Activated CD8-positive, alpha-beta memory T cell treated with anti-CD3 and anti-CD28 coated beads, Interleukin-2, amount 50 U/mL, for 1 hour (primary cell): Measurements from ENCODE around the gene ITM2C.

ENCODE experiments used
- DNase-seq: peaks from one replicate; pipeline ENCODE4 v3.0.0-alpha.2; 2020; ENCODE audit errors: extremely low read depth

Gene ITM2C

DNA sequence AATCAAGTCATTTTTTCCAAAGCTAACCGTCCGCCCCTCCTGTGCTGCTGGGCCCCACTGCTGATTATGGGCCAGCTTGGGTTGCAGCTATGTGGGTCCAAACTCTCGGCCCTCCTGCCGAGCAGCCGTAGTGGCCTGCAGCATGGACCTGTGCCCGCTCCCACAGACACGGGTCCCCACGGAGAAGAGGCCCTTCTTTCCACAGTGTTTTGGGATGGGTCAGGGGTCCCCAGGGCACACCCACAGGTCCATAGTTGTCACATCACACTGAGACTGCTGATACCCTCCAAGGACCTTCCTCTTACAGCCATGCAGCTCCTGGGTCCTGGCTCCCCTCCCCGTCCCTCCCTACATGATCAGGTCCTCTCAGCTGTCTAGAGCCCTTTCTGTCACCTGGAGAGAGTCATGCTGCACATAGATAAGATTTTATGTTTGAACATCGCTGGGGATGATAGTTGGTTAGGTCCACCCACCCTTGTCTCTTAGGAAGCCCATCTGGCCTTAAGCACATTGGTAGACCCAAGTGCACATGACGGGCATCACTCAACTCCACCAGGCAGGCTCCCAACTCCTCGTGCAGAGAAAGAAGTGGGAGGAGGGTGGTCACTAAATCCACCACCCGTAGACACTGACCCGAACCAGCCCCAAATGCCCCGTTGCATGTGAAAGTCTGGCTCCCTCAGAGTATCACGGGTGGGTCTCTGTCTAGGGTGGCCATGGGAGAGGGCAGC is 42.8 kb downstream of the ITM2C start:
- DNase-seq: no peak

- no peak for DNase-seq
These were observed 43.4 kb downstream of the ITM2C start for GRCh38 chr2:230908092-230908594.

GRCh38 chr2:230908595-230909191 is 44.0 kb downstream of the ITM2C start:
- DNase-seq: no peak

DNA sequence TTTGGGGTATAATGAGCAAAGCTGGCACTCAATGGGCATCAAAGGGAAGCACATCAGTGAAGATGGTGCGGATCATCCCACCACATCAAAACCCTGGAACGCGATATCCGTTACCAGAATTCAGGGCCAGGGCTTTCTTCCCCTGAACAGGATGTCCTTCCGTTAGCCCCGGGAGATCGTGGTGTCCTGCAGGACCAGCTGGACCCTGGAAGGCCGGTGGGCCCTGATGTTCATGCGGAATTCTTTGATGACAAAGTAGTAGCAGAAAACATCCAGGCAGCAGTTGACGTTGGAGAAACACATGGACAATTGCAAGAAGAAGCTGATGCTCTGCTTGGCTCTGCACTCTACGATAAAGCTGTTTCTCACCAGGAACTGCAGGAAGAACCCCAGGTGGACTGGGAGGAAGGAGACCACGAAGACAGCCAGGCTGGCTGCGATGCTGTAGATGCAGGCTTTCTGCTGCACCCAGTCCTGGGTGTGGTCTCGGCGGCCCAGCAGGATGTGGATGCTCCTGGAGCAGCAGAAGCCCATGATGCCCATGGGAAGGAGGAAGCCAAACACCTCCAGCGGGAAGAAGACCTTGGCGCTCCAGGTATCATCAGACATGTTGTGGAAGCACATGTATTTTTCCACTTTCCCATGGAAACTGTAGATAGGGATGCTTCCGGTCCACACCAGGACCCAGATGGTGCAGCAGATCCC is 45.3 kb downstream of the ITM2C start:
- DNase-seq: no peak

DNA sequence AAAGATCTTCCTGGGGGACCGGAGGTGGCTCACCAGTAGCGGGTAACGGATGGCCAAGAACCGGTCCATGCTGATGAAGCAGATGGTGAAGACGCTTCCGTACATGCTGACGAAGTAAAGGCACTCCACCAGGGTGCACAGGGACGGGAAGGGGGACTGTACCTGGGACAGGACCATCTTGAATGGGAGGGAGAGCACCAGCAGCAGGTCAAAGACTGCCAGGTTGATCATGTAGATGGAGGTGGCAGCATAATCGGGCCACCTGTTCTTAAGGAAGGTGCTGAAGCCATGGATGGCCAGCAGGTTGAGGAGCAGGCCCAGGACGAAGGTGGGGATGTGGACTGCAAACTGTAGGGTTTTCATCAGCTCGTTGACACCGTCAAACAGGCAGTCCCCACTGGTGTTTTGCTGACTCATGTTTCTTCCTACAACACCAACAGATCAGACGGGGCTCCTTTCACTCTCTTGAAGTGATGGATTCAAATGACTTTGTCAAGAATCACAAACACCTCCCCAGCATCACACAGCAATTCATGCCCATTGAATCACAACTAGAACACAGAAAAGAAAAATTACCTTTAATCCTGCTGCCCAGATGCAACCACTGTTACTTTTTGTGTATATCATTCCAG is 45.9 kb downstream of the ITM2C start:
- no peak for DNase-seq

DNA sequence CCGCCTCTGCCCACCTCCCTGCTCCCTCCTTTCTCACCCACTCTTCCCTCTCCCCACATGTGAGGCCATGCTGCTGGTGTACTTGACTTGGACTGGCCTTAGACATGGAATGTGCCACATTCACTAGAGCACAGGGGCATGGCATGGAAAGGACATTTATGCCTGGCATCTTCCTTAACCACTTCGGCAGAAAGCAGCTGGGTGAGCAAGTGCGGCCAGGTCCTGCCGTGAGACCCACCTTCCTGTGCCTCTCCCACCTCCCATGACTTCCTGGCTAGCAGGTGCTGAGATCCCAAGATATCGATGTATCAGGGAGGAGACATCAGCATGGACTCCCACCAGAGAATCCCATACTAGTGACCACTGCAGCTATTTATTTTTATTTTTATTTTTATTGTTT is 47.3 kb downstream of the ITM2C start:
- DNase-seq: no peak

DNA sequence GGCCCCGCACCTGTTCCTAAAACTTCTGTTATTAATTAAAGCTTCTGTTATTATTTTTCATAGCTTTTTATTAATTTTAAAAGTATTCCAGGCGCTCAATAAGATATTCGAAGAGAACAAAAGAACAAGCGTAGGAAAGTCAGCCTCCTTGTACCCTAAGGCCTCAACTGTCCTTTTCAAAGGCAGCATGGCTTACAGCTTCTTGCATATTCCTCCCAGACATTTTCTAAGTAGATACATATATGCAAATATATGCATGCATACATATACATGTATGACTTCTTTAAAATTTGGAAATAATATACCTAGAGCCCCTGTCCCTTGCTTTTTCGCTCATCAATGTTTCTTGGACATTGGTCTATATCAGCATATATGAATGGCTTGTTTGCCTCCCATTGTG is 48.0 kb downstream of the ITM2C start:
- DNase-seq: no peak

- DNase-seq: no peak
These were observed 48.8 kb downstream of the ITM2C start for GRCh38 chr2:230913406-230914143.

DNA sequence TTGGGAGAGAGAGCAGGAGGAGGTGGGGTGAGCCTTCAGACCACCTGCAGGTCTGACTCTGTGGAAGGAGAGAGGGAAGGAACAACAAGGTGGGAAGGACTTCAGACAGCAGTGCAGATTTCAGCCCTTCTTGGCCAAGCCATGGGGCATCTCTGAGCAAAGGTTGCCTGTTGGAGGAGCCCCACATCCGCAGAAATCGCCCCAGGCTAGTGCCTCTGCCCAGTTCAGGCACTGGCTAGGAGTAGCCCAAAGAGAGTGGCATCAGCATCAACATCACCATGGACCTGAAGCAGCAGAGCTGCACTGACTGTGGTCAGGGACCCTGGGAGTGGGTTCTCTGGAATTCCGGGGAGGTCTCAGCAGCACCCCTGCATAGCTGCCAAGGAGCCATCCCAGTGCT is 50.1 kb downstream of the ITM2C start:
- DNase-seq: no peak

DNA sequence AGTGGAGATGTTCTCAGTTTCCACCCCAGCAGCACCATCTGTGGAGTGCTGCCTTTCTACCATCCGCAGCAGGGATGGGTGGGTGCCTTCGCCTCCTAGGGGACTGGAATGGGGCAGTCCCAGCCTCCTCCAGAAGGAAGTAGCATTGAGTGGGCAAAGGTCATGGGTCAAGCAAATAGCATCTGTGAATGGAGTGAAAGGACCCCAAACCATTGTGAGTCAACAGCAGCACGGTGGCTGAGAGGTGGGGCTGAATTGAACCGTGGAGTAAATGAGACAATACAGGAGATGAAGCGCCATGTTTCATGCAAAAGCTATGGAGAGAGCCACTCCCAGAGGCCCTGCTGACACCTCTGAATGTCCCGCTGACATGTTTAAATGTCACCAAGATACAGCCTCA is 50.6 kb downstream of the ITM2C start:
- DNase-seq: no peak

DNA sequence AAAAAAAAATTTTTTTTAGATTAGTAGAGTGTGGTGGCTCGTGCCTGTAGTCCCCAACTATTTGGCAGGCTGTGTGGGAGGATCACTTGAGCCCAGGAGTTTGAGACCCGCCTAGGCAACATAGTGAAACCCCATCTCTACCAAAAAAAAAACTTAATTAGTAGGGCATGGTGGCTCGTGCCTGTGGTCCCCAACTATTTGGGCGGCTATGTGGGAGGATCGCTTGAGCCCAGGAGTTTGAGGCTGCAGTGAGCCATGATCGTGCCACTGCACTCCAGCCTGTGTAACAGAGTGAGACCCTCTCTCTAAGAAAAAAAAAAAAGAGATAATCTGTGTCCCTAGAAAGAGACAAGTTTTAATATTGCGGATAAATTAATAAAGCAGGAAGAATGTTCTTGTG is 51.5 kb downstream of the ITM2C start:
- DNase-seq: no peak

GRCh38 chr2:230919240-230919639 is 54.5 kb downstream of the ITM2C start:
- DNase-seq: no peak

- no peak for DNase-seq
These were observed 54.9 kb downstream of the ITM2C start for GRCh38 chr2:230919681-230920080.

DNA sequence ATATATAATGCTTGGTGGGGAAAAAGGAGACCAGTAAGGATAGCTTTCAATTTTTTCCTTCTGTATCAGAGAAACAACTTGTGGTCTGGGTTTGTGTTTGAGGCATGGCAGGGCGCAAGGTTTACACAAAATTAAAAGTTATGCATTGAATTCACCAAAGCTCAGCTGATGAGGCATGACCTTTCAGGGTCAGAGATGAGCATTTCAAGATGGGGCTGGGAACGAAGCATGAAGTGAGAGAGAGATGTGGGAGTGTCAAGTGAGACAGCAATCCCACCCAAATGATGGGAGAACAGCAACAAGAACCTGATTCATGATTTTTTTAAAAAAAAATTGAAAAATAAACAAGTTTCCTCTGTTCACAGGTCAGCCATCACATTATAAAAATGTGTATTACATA is 55.4 kb downstream of the ITM2C start:
- DNase-seq: no peak

GRCh38 chr2:230921806-230922595 is 57.3 kb downstream of the ITM2C start:
- no peak for DNase-seq

- no peak for DNase-seq
These were observed 58.4 kb downstream of the ITM2C start for GRCh38 chr2:230922951-230923717.

- no peak for DNase-seq
These were observed 59.3 kb downstream of the ITM2C start for GRCh38 chr2:230924092-230924469.

- no peak for DNase-seq
These were observed 60.0 kb downstream of the ITM2C start, which contains the start of gene GPR55 for GRCh38 chr2:230924470-230925341. TSS of gene GPR55 (minus strand) at chr2:230925242. CDS start at chr2:230910962, 14,280 bp downstream.

DNA sequence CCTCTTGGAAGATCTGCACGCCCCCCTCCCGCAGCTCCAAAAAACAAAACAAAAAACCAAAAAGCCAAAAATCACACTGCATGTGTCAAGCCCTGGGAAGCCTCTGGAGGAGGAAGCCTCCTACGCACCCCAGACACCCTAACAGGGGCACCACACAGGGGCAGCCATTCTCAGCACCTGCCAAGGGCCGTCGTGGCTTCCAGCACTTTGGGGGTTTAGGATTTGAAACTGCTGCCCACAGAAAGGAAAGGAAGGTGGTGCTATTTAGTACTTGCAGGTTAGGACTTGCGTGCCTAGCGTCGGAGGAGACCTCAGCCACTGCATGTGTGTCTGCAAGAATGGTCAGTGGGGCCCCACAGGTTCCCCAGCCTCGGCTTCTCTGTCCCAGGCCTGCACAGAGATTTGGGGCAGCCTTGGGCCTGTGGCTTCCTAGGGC is 60.7 kb downstream of the ITM2C start:
- DNase-seq: no peak
